Right ventricle myocardium superior (tissue), 1 donor: Measurements from ENCODE around the gene SFT2D1. TPM values are rescaled to one million over a fixed set of nuclear protein-coding genes. Genes with fewer than 3 reads are reported as not detected.

ENCODE experiments used
- ATAC-seq: fragments of 200-7000 bp; cut with Tn5 transposase; one replicate; pipeline ENCODE4 v1.9.1; 2020; ENCODE audit warnings: mild to moderate bottlenecking; ENCODE audit not compliant: poor library complexity
- DNase-seq: peaks from one replicate; pipeline ENCODE4 v3.0.0-alpha.2; 2020
- intact Hi-C: fragments of 100-400 bp; cut with DNase I; formaldehyde crosslinking; loops from one replicate; pipeline ENCODE4 v1.11.2; 2022
- total RNA-seq: library from RNA; stranded (reverse); fragmentation: NEBNext Ultra II Directional; extraction: Animal tissue kit (Norgen Biotek cat#: 25700); gene quantifications from one replicate; pipeline ENCODE4 v1.2.1, GENCODE V29; 2021
- donor health status: DM: no; HTN: yes; CAD: no; lungs with severe emphysema.

Gene SFT2D1
- total RNA-seq, 1 donor from 2014 or later = 20.5 TPM

- DNase-seq = no peak
- ATAC-seq = no peak
- intact Hi-C loops = no loop called here
Measured at GRCh38 chr6:166293731-166294584, 48.4 kb downstream of the SFT2D1 start.

GRCh38 chr6:166289207-166290060, 52.9 kb downstream of the SFT2D1 start:
- ATAC-seq (no peak), DNase-seq (no peak)
- intact Hi-C loops = no loop called here

- DNase-seq = no peak
- intact Hi-C loops = no loop called here
- ATAC-seq = peak; percentile 18
Measured at GRCh38 chr6:166286839-166287271, 55.5 kb downstream of the SFT2D1 start.

GRCh38 chr6:166285233-166285632, 57.1 kb downstream of the SFT2D1 start:
- intact Hi-C loops = no loop called here
- ATAC-seq (no peak), DNase-seq (no peak)

- intact Hi-C loops = no loop called here
- DNase-seq = no peak
- ATAC-seq = no peak
Measured at GRCh38 chr6:166284640-166285039, 57.7 kb downstream of the SFT2D1 start.

- intact Hi-C loops = no loop called here
- ATAC-seq (no peak), DNase-seq (no peak)
Measured at GRCh38 chr6:166282394-166283032, 59.8 kb downstream of the SFT2D1 start.

- DNase-seq = no peak
- intact Hi-C loops = no loop called here
- no peak for ATAC-seq
Measured at GRCh38 chr6:166281104-166281503, 61.2 kb downstream of the SFT2D1 start.

GRCh38 chr6:166279393-166279679, 63.0 kb downstream of the SFT2D1 start:
- intact Hi-C loops = no loop called here
- ATAC-seq (no peak), DNase-seq (no peak)

GRCh38 chr6:166278579-166279392, 63.6 kb downstream of the SFT2D1 start:
- intact Hi-C loops = no loop called here
- DNase-seq = no peak
- ATAC-seq = no peak

GRCh38 chr6:166277892-166278578, 64.3 kb downstream of the SFT2D1 start:
- ATAC-seq = no peak
- no peak for DNase-seq
- intact Hi-C loops = no loop called here

- DNase-seq = no peak
- intact Hi-C loops = no loop called here
- no peak for ATAC-seq
Measured at GRCh38 chr6:166277018-166277417, 65.3 kb downstream of the SFT2D1 start.

GRCh38 chr6:166275714-166276166, 66.6 kb downstream of the SFT2D1 start:
- intact Hi-C loops = loop anchor here (2.0 kb wide), 1 partner anchor 125 kb away; no protein-coding TSS in a partner anchor
- DNase-seq (peak; percentile 86), ATAC-seq (peak; percentile 96)

- ATAC-seq (no peak), DNase-seq (no peak)
- intact Hi-C loops = loop anchor here (2.0 kb wide), 1 partner anchor 126 kb away; no protein-coding TSS in a partner anchor
Measured at GRCh38 chr6:166274739-166275370, 67.5 kb downstream of the SFT2D1 start.

GRCh38 chr6:166274163-166274562, 68.2 kb downstream of the SFT2D1 start:
- DNase-seq (no peak), ATAC-seq (no peak)
- intact Hi-C loops = loop anchor here (2.0 kb wide), 1 partner anchor 127 kb away; no protein-coding TSS in a partner anchor

- no peak for DNase-seq
- intact Hi-C loops = no loop called here
- no peak for ATAC-seq
Measured at GRCh38 chr6:166271376-166271765, 71.0 kb downstream of the SFT2D1 start.

- intact Hi-C loops = no loop called here
- ATAC-seq (no peak), DNase-seq (no peak)
Measured at GRCh38 chr6:166270706-166271375, 71.5 kb downstream of the SFT2D1 start.
